ENCODE measurements around the gene PSMD2.
"Not testable (repeated sequence)": the region's sequence is repeated elsewhere in the genome, so short reads cannot be mapped to it uniquely, and the experiment has no call there.

The PSMD2 gene

GRCh38 chr3:184320104-184320445, 21.0 kb downstream of the PSMD2 start:
- peak; percentile 30 for DNase-seq

GRCh38 chr3:184321666-184322065, 22.6 kb downstream of the PSMD2 start:
- DNase-seq = no peak

- DNase-seq = no peak
These were observed 23.9 kb downstream of the PSMD2 start for GRCh38 chr3:184322731-184323487.

- DNase-seq = no peak
These were observed 24.7 kb downstream of the PSMD2 start for GRCh38 chr3:184323696-184324095.

GRCh38 chr3:184325269-184325668, 26.2 kb downstream of the PSMD2 start:
- DNase-seq = no peak

GRCh38 chr3:184325715-184326369, 26.8 kb downstream of the PSMD2 start:
- DNase-seq = no peak

GRCh38 chr3:184327171-184327570, 28.1 kb downstream of the PSMD2 start:
- no peak for DNase-seq

GRCh38 chr3:184328516-184328915, 29.5 kb downstream of the PSMD2 start:
- DNase-seq = no peak

- DNase-seq = no peak
These were observed 33.5 kb downstream of the PSMD2 start for GRCh38 chr3:184332370-184333090.

- no peak for DNase-seq
These were observed 34.1 kb downstream of the PSMD2 start for GRCh38 chr3:184333190-184333589.

- DNase-seq = no peak
These were observed 34.7 kb downstream of the PSMD2 start for GRCh38 chr3:184333700-184334099.

GRCh38 chr3:184334470-184335158, 35.6 kb downstream of the PSMD2 start:
- DNase-seq = peak; percentile 51

- no peak for DNase-seq
These were observed 36.2 kb downstream of the PSMD2 start for GRCh38 chr3:184335291-184335660.

GRCh38 chr3:184335661-184336546, 36.9 kb downstream of the PSMD2 start:
- peak; percentile 90 for DNase-seq

GRCh38 chr3:184336547-184337398, 37.7 kb downstream of the PSMD2 start:
- no peak for DNase-seq

GRCh38 chr3:184337399-184337714, 38.3 kb downstream of the PSMD2 start, which contains the start of gene FAM131A:
FAM131A (plus strand) TSS chr3:184337600; CDS start chr3:184337631, 31 bp downstream.
- no peak for DNase-seq

- DNase-seq = no peak
These were observed 38.9 kb downstream of the PSMD2 start for GRCh38 chr3:184337981-184338380.

- peak; percentile 32 for DNase-seq
These were observed 39.5 kb downstream of the PSMD2 start for GRCh38 chr3:184338511-184338945.

- no peak for DNase-seq
These were observed 40.0 kb downstream of the PSMD2 start for GRCh38 chr3:184339001-184339400.

- not testable (repeated sequence) for DNase-seq
These were observed 40.6 kb downstream of the PSMD2 start for GRCh38 chr3:184339451-184340135.

GRCh38 chr3:184341925-184342324, 42.9 kb downstream of the PSMD2 start:
- no peak for DNase-seq
